BE2C (cell line): Measurements from ENCODE around the gene EBF4.

Source experiments
- DNase-seq: peaks from one replicate; pipeline ENCODE4 v3.0.0-alpha.2; 2020
- H3K27me3 ChIP-seq: fragments of 250-450 bp; sonication (Bioruptor Pico); 2 replicates; pipeline ENCODE4 v1.5.1; 2020; ENCODE audit warnings: mild to moderate bottlenecking
- H3K36me3 ChIP-seq: fragments of 250-450 bp; sonication (Bioruptor Pico); 2 replicates; pipeline ENCODE4 v1.5.1; 2020; ENCODE audit warnings: mild to moderate bottlenecking
- H3K4me1 ChIP-seq: fragments of 250-450 bp; sonication (Bioruptor Pico); 2 replicates; pipeline ENCODE4 v1.5.1; 2020
- H3K4me3 ChIP-seq: 2 replicates; pipeline ENCODE4 v1.5.1; 2011; ENCODE audit warnings: low read depth, low read length
- H3K9me3 ChIP-seq: fragments of 250-450 bp; sonication (Bioruptor Pico); 2 replicates; pipeline ENCODE4 v1.5.1; 2020
- TF ChIP-seq, protein P1 (sequence below): IDR thresholded peaks from 2 replicates; pipeline ENCODE4 v1.5.1; 2012; ENCODE audit warnings: mild to moderate bottlenecking, low read depth, low read length

The EBF4 gene

DNA sequence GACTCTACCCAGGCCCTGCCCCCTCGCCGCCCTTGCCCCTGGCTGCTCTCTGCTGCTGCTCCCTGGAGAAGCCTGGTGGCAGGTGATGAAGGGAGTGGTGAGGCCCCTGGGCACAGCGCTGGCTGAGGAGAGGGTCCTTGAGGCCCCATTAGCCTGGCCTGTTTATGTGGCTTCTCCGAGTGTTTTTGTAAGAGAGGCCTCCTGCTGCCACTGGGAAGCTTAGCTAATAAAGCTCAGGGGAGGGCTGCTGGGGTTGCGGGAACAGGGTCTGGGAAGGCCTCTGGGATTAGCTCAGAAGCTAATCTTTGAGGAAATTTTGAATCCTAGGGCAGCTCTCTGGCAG lies 15.5 kb downstream of the EBF4 start:
- Histone ChIP-seq H3K4me1 (no peaks in the 10 kb centered on the region; the same call in 1 of the 2 replicates), H3K36me3 (no peaks in the 10 kb centered on the region), H3K9me3 (no peaks in the 10 kb centered on the region), H3K27me3 (no peaks in the 10 kb centered on the region), H3K4me3 (no peak overlapping the region)
- TF ChIP-seq, protein P1, sequence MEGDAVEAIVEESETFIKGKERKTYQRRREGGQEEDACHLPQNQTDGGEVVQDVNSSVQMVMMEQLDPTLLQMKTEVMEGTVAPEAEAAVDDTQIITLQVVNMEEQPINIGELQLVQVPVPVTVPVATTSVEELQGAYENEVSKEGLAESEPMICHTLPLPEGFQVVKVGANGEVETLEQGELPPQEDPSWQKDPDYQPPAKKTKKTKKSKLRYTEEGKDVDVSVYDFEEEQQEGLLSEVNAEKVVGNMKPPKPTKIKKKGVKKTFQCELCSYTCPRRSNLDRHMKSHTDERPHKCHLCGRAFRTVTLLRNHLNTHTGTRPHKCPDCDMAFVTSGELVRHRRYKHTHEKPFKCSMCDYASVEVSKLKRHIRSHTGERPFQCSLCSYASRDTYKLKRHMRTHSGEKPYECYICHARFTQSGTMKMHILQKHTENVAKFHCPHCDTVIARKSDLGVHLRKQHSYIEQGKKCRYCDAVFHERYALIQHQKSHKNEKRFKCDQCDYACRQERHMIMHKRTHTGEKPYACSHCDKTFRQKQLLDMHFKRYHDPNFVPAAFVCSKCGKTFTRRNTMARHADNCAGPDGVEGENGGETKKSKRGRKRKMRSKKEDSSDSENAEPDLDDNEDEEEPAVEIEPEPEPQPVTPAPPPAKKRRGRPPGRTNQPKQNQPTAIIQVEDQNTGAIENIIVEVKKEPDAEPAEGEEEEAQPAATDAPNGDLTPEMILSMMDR, result no peak
- no peak for DNase-seq

DNA sequence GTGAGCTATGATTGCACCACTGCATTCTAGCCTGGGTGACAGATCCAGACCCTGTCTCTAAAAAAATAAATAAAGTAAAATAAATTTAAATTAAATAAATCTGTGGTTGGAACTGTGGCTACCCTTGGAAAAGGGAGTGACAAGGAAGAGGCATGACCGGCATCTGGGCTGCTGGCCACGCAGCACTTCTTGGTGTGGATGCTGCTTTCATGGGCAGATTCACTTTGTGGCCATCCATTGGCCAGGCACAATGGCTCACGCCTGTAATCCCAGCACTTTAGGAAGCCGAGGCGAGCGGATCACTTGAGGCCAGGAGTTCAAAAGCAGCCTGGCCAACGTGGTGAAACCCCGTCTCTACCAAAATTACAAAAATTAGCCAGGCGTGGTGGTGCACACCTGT lies 16.1 kb downstream of the EBF4 start:
- Histone ChIP-seq H3K27me3 (no peaks in the 10 kb centered on the region), H3K4me1 (no peaks in the 10 kb centered on the region; the same call in 1 of the 2 replicates), H3K9me3 (no peaks in the 10 kb centered on the region), H3K4me3 (no peak overlapping the region), H3K36me3 (no peaks in the 10 kb centered on the region)
- no peak for DNase-seq
- TF ChIP-seq, protein P1, result no peak

DNA sequence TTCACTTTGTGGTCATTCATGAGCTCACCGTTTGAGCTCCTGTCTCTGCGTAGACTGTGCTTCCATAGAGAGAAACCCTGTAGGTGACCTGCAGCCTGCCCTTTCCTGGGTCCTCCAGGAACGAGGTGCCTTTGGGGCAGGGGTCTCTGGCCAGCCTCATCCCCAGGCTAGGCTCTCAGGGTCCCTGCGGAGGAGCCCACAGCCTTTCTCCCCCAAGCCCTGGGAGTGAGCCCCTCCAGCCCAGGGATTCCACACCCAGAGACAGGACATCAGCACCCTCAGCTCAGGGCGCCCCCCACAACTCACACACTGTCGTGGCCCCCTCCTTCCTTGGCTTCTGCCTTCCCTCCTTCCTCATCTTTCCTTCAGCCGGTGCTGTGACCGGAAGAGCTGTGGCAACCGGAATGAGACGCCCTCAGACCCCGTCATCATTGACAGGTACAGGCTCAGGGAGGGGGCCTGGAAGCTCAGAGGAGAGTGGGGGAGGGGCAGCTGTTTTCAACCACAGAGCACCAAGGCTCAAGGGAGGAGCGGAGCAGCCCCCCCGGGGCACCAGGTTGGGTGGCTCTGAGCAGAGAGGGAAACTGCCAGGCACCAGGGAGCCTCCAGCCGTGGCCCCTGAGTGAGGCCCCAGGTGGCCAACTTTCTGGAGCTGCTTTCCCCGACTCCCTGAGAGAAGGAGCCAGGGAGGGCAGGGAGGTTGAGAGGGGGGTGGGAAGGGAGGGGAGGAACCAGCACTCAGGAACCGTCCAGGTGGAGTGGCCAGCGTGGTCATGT lies 16.8 kb downstream of the EBF4 start:
- no peaks in the 10 kb centered on the region for H3K27me3 ChIP-seq
- H3K4me3 ChIP-seq, result no peak overlapping the region
- H3K9me3 ChIP-seq, result no peaks in the 10 kb centered on the region
- TF ChIP-seq, protein P1, result no peak
- DNase-seq, result no peak
- H3K4me1 ChIP-seq, result no peaks in the 10 kb centered on the region; the same call in 1 of the 2 replicates
- no peaks in the 10 kb centered on the region for H3K36me3 ChIP-seq

DNA sequence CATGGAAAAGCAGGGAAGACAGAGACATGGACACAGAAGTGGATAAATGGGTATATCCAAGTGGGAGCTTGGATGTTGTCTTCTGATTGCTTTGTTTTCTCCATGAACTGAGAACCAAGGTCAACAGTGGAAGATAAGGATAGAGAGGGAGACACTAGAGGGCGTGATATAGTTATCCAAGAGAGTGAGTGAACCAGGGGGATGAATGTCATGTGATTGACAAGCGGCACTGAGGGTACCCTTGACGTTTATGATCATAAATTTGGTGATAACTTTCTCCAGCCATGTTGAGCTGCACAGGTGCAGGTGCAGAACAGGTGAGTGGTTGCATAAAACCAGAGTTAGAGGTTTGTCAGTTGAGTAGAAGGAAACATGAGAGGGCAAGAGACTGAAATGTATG lies 20.7 kb downstream of the EBF4 start:
- no peaks in the 10 kb centered on the region for H3K9me3 ChIP-seq
- H3K4me3 ChIP-seq, result no peak overlapping the region
- DNase-seq, result no peak
- TF ChIP-seq, protein P1, result peak; percentile 51
- H3K27me3 ChIP-seq, result no peaks in the 10 kb centered on the region
- H3K36me3 ChIP-seq, result no peaks in the 10 kb centered on the region
- no peaks in the 10 kb centered on the region for H3K4me1 ChIP-seq

DNA sequence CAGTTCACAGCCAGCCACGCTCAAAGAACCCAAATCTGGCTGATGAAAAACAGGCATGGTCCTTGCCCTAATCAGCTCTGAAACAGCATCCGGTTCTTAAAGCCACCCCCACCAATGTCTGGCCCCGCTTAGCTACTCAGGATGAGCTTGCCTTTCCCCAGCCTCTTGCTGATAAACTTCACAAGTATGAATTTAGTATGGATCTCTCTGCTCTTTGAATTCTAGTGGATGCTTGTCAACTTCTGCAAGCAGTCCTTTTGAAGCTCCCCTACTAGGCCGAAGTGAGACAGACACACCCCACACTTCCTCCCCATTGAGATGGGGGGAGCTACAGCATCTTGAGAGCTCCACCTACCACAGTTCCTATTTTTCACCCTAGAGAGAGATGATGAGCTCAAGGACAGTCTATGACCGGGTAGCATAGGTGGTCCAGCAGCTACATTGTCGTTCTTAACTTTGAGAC lies 36.7 kb downstream of the EBF4 start:
- no peak overlapping the region for H3K4me3 ChIP-seq
- H3K36me3 ChIP-seq, result no peaks in the 10 kb centered on the region
- peaks cover 3% of the 10 kb centered on the region; the same call in 1 of the 2 replicates for H3K27me3 ChIP-seq
- TF ChIP-seq, protein P1, result no peak
- DNase-seq, result peak; percentile 38
- no peaks in the 10 kb centered on the region for H3K9me3 ChIP-seq
- H3K4me1 ChIP-seq, result no peaks in the 10 kb centered on the region; the same call in 1 of the 2 replicates

DNA sequence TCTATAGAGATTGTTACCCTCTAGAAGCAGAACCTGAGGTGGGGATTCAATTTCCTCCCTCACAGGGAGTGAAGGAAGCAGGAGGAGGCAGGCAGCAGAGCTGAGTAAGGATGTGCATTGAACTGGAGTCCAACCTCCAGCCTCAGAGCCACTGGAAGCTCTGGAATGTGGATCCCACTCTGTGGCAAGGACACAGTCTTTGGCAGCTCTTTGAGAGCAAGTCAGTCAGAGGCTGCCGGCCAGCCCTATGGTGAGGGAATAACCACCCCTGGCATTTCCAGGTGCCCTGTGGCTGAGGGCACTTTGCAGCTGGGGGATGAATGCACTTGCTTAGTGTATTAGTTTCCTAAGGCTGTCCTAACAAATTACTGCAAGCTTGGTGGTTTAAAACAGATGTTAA lies 37.2 kb downstream of the EBF4 start:
- no peak overlapping the region for H3K4me3 ChIP-seq
- H3K27me3 ChIP-seq, result peaks cover 3% of the 10 kb centered on the region; the same call in 1 of the 2 replicates
- no peaks in the 10 kb centered on the region for H3K9me3 ChIP-seq
- TF ChIP-seq, protein P1, result no peak
- H3K36me3 ChIP-seq, result no peaks in the 10 kb centered on the region
- no peaks in the 10 kb centered on the region; the same call in 1 of the 2 replicates for H3K4me1 ChIP-seq
- DNase-seq, result no peak
